Erythroblast (primary cell): ENCODE results near the gene TAOK2.

Source experiments
- GATA1 ChIP-seq: IDR thresholded peaks from 2 replicates; pipeline ENCODE4 v1.6.1; 2011; ENCODE audit warnings: low read depth, mild to moderate bottlenecking, control low read depth, low read length, moderate library complexity
- POLR2A ChIP-seq: IDR thresholded peaks from 2 replicates; pipeline ENCODE4 v1.6.1; 2011; ENCODE audit warnings: mild to moderate bottlenecking, low read length

- no peak for TF ChIP-seq POLR2A
- TF ChIP-seq GATA1: no peak
Measured at GRCh38 chr16:30000735-30001631, 27.3 kb downstream of the TAOK2 start.
